ENCODE measurements around the gene CDK6. TPM values are rescaled to one million over a fixed set of nuclear protein-coding genes. Genes with fewer than 3 reads are reported as not detected.

The CDK6 gene
- total RNA-seq, 1 experiment from 2014 or later: 10.5 TPM

DNA sequence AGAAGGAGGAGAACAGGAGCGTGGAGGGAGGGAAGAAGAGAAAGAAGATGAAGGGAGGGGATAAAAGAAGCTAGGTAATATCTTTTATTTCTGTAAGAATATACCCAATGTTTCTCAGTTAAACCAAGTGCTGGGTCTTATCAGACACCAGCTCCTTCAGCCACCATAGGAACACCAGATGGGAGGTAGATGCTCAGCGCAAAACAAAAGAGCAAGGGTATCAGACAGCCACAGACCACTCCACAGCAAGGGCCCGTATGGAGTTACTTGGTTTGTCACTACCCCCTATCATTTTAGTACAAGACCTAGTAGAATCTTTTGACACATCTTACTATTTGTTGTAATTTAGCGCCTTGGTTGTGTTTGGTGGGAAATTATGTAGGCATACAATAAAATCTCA, 180.3 kb downstream of the CDK6 start:
- Histone ChIP-seq H3K4me1 (ENCODE audit: insufficient read depth, low read length, poor library complexity, severe bottlenecking) (no peaks in the 10 kb centered on the region), H3K27ac (ENCODE audit: low read depth, low read length, poor library complexity, severe bottlenecking) (no peak overlapping the region), H3K4me3 (ENCODE audit: low read depth, low read length, poor library complexity, severe bottlenecking) (no peak overlapping the region), H3K9me3 (ENCODE audit: low read depth, low read length, poor library complexity, severe bottlenecking) (no peaks in the 10 kb centered on the region), H3K36me3 (ENCODE audit: insufficient read depth, low read length, poor library complexity, severe bottlenecking) (no peaks in the 10 kb centered on the region), H3K27me3 (replicated peaks; ENCODE audit: insufficient read depth, low read depth, low read length, poor library complexity) (no peaks in the 10 kb centered on the region)
- ChIA-PET POLR2A (ENCODE audit: low non-redundant PET) (no interaction called here), CTCF (no interaction called here)
- no peak for DNase-seq (ENCODE audit: low spot score)
- BruUV-seq (replicated peaks): no TSS peak
- intact Hi-C loops (cut with micrococcal nuclease; ENCODE audit: unreplicated experiment): no loop called here
- TF ChIP-seq, protein P1, sequence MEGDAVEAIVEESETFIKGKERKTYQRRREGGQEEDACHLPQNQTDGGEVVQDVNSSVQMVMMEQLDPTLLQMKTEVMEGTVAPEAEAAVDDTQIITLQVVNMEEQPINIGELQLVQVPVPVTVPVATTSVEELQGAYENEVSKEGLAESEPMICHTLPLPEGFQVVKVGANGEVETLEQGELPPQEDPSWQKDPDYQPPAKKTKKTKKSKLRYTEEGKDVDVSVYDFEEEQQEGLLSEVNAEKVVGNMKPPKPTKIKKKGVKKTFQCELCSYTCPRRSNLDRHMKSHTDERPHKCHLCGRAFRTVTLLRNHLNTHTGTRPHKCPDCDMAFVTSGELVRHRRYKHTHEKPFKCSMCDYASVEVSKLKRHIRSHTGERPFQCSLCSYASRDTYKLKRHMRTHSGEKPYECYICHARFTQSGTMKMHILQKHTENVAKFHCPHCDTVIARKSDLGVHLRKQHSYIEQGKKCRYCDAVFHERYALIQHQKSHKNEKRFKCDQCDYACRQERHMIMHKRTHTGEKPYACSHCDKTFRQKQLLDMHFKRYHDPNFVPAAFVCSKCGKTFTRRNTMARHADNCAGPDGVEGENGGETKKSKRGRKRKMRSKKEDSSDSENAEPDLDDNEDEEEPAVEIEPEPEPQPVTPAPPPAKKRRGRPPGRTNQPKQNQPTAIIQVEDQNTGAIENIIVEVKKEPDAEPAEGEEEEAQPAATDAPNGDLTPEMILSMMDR (conservative IDR thresholded peaks at IDR 0.05; ENCODE audit: low read depth, low read length): no peak
- no peak for TF ChIP-seq EZH2 (IDR thresholded peaks at IDR 0.05; ENCODE audit: borderline replicate concordance, low read depth, low read length, poor library complexity, severe bottlenecking)

DNA sequence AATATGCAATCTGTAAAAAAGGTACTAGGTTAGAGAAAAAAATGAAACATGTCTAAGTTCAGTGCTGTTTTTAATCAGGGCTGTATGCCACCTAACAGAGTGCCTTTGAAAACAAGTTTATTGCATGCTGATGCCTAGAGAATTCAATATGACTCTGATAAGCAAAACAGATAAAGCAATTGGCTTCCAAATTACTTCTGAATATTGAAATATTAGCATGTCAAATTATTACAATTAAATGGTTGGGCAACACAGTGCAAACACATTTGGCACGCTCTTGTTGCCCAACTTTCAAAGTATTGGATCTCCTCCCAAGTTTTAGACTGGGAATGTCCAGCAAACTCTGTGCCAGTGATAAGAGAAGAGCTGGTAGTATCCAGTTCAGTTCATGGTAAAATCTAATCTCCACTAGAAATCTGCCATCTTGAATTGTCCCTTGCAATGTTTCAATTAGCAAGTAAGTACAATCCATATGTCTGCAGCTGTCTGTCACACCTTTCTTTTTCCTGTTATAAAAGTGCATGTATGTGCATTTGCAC, 181.0 kb downstream of the CDK6 start:
- no peak overlapping the region for H3K27ac ChIP-seq (ENCODE audit: low read depth, low read length, poor library complexity, severe bottlenecking)
- ChIA-PET POLR2A (ENCODE audit: low non-redundant PET) (no interaction called here), CTCF (no interaction called here)
- H3K4me3 ChIP-seq (ENCODE audit: low read depth, low read length, poor library complexity, severe bottlenecking): no peak overlapping the region
- no TSS peak for BruUV-seq (replicated peaks)
- no peaks in the 10 kb centered on the region for H3K9me3 ChIP-seq (ENCODE audit: low read depth, low read length, poor library complexity, severe bottlenecking)
- TF ChIP-seq, protein P1 (conservative IDR thresholded peaks at IDR 0.05; ENCODE audit: low read depth, low read length): no peak
- TF ChIP-seq EZH2 (IDR thresholded peaks at IDR 0.05; ENCODE audit: borderline replicate concordance, low read depth, low read length, poor library complexity, severe bottlenecking): no peak
- H3K36me3 ChIP-seq (ENCODE audit: insufficient read depth, low read length, poor library complexity, severe bottlenecking): no peaks in the 10 kb centered on the region
- intact Hi-C loops (cut with micrococcal nuclease; ENCODE audit: unreplicated experiment): no loop called here
- H3K4me1 ChIP-seq (ENCODE audit: insufficient read depth, low read length, poor library complexity, severe bottlenecking): no peaks in the 10 kb centered on the region
- DNase-seq (ENCODE audit: low spot score): no peak
- H3K27me3 ChIP-seq (replicated peaks; ENCODE audit: insufficient read depth, low read depth, low read length, poor library complexity): no peaks in the 10 kb centered on the region

DNA sequence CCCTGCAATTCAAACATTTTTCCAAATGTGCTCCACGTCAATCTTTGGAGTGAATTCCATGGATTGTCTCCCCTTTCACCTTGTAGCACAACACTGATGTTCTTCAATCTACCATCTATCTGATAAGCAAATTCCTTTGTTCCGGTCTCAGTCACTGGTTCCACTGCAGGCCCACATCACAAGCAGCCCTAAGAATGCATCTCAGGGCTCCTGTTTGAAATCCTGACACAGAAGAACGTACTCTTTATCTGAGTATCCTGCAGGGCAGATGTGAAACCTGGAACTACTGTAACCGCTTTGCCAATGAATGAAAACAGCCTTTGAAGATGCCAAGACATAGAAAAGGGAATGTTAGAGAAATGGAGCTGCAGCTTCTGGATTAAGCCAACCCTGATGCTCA, 183.2 kb downstream of the CDK6 start:
- H3K27ac ChIP-seq (ENCODE audit: low read depth, low read length, poor library complexity, severe bottlenecking): no peak overlapping the region
- no peaks in the 10 kb centered on the region for H3K36me3 ChIP-seq (ENCODE audit: insufficient read depth, low read length, poor library complexity, severe bottlenecking)
- H3K4me1 ChIP-seq (ENCODE audit: insufficient read depth, low read length, poor library complexity, severe bottlenecking): no peaks in the 10 kb centered on the region
- H3K4me3 ChIP-seq (ENCODE audit: low read depth, low read length, poor library complexity, severe bottlenecking): no peak overlapping the region
- intact Hi-C loops (cut with micrococcal nuclease; ENCODE audit: unreplicated experiment): no loop called here
- no peaks in the 10 kb centered on the region for H3K27me3 ChIP-seq (replicated peaks; ENCODE audit: insufficient read depth, low read depth, low read length, poor library complexity)
- TF ChIP-seq, protein P1 (conservative IDR thresholded peaks at IDR 0.05; ENCODE audit: low read depth, low read length): no peak
- TF ChIP-seq EZH2 (IDR thresholded peaks at IDR 0.05; ENCODE audit: borderline replicate concordance, low read depth, low read length, poor library complexity, severe bottlenecking): no peak
- no peaks in the 10 kb centered on the region for H3K9me3 ChIP-seq (ENCODE audit: low read depth, low read length, poor library complexity, severe bottlenecking)
- BruUV-seq (replicated peaks): no TSS peak
- ChIA-PET CTCF (no interaction called here), POLR2A (ENCODE audit: low non-redundant PET) (no interaction called here)
- no peak for DNase-seq (ENCODE audit: low spot score)

Measured in A673 (cell line).